GM12875 (cell line): ENCODE data around the gene NFAT5.

Experiments used
- H3K4me3 ChIP-seq: one replicate; pipeline ENCODE4 v1.5.1; 2011; ENCODE audit warnings: low read depth, low read length, control low read depth
- CTCF ChIP-seq: IDR thresholded peaks from 2 replicates; pipeline ENCODE4 v1.5.1; 2011; ENCODE audit warnings: low read depth, mild to moderate bottlenecking, control low read depth, inconsistent platforms, low read length, moderate library complexity, borderline replicate concordance; ENCODE audit not compliant: insufficient read depth

NFAT5 gene

GRCh38 chr16:69732101-69732500 lies 166.3 kb downstream of the NFAT5 start:
- TF ChIP-seq CTCF: no peak
- H3K4me3 ChIP-seq: no peak overlapping the region

- no peak for TF ChIP-seq CTCF
- no peak overlapping the region for H3K4me3 ChIP-seq
Measured at GRCh38 chr16:69741519-69741918, 175.8 kb downstream of the NFAT5 start.

DNA sequence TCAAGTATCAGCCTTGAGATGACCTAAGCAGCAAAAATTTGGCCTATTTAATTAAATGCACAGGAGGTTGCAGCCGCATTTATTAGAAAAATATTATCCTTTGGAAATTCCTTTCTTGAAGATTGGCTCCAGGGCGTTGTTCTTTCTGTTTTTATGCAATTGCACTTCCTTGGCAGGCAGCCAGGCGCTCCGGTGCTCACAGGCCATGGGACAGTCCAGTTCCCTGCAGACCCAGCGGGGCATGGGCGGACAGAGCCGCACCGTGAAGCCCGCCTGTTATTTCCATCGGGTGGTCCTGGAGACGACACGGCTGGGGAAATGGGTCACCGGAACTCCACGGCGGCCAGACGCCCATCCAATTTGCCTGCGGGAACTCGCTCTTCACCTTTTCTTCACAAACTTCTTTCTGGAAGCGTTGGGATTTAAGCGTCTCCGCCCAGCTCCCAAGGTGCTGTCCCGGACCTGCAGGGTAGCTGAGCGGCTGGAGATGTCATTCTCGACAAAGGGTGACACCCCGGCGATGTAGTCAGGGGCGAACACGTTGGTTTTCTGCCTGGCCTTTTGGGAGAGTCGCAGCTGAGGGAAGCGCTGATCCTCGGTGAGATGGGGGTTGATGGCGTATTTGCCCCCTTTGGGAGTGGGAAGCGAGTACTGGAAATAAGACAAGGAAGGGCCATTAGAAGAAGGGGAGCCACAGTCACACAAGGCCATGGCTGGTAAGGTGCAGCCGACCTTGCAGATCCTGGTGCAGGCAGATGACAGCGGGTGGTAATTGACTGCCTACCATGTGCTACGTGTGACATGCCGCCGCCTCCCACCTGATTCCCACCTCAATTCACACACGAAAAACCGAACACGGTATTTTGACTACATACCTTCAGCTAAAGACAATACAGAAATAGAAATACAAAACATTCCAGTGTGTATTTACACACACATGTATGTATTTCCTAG lies 176.5 kb downstream of the NFAT5 start:
- no peak overlapping the region for H3K4me3 ChIP-seq
- no peak for TF ChIP-seq CTCF

DNA sequence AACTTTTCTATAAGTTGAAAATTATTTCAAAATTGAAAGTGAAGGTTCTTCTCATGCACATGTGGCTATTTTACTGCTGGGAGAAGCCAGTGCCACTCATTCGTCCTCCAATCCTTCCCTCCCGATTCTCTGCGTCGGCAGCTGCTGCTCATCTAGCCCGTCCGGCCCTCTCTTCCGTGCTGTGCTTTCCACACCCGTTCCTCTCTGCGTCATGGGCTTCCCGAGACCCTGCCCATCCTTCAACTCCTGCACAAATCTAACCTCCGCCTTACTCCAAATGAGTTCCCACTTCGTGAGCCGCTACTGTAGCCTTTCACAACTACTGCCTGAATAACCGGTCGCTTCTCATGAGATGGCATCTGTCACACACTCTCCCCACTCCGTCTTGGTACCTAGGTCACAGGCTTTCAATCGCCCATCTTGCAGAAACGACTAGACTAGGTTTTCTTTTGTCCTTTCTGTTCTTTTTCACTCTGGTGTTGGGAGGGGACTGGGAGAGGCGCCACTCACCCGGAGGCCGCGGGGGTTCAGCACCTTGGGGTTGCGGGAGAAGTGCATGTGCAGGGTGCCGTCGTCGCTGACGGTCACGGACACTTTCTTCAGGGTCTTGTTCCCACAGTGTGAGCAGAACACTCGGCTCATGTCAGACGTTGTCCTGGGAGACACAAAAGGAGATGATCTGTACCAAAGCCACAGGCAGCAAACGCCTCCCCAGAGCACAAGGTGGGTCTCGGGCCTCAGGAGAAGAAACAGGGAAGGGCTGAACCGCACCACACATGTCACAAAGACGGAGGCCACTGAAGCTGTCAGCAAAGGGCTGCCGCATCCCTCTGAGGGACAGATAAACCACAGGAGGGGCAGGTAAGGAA lies 178.8 kb downstream of the NFAT5 start:
- TF ChIP-seq CTCF: no peak
- H3K4me3 ChIP-seq: no peak overlapping the region

DNA sequence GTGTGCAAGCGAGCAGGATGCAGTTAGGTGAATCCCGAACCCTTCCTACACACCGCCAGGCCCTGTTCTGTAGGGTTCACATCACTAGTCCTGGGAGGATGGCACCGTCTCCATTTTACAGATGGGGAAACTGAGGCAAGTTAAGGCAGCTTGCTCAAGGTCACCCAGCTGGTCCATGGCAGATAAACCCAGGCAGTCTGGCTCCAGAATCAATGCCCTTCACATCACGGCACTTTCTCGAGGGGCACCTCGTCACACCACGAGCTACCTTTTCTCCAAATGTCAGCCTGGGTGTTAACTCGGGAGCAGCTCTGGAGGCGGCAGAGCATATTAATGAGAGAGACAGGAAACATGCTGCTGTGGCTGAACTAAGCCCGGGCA lies 179.5 kb downstream of the NFAT5 start:
- H3K4me3 ChIP-seq: no peak overlapping the region
- TF ChIP-seq CTCF: no peak

- H3K4me3 ChIP-seq: no peak overlapping the region
- no peak for TF ChIP-seq CTCF
Measured at GRCh38 chr16:69745959-69746358, 180.2 kb downstream of the NFAT5 start.
